Testis (tissue), 2 donors: ENCODE measurements around the gene KRCC1.

ENCODE experiments used
- CTCF ChIP-seq, 3 experiments: fragments of 450-650 bp in 2 of 3; fragments of 200-600 bp in 1 of 3; sonication (generic) in 1 of 3; IDR thresholded peaks; one replicate each; pipeline ENCODE4 v1.5.1; 2016 to 2019; ENCODE audit warnings: antibody characterized with exemption in 3 of 3, mild to moderate bottlenecking in 2 of 3, moderate library complexity in 1 of 3
- POLR2A ChIP-seq: fragments of 450-650 bp; IDR thresholded peaks from one replicate; pipeline ENCODE4 v1.6.1; 2017; ENCODE audit warnings: antibody characterized with exemption, mild to moderate bottlenecking, moderate library complexity

- no peak for TF ChIP-seq CTCF (IDR thresholded peaks at IDR 0.05)
- TF ChIP-seq POLR2A = no peak
Measured at GRCh38 chr2:88005776-88006175, 49.8 kb downstream of the KRCC1 start.
